GM12872 (cell line): ENCODE results near the gene KCNE3.

Source experiments
- CTCF ChIP-seq: IDR thresholded peaks from 3 replicates; pipeline ENCODE4 v1.5.1; 2011; ENCODE audit warnings: low read depth, mild to moderate bottlenecking, low read length, moderate library complexity; ENCODE audit not compliant: insufficient read depth

The KCNE3 gene

GRCh38 chr11:74450318-74450717, 17.0 kb downstream of the KCNE3 start:
- TF ChIP-seq CTCF = no peak

- peak; percentile 79 for TF ChIP-seq CTCF
Measured at GRCh38 chr11:74449369-74449931, 17.9 kb downstream of the KCNE3 start.

GRCh38 chr11:74447720-74448119, 19.6 kb downstream of the KCNE3 start:
- no peak for TF ChIP-seq CTCF

- TF ChIP-seq CTCF = no peak
Measured at GRCh38 chr11:74446532-74446938, 20.8 kb downstream of the KCNE3 start.

GRCh38 chr11:74444173-74444826, 23.0 kb downstream of the KCNE3 start:
- no peak for TF ChIP-seq CTCF

GRCh38 chr11:74443071-74443864, 24.1 kb downstream of the KCNE3 start:
- no peak for TF ChIP-seq CTCF

GRCh38 chr11:74442636-74443035, 24.7 kb downstream of the KCNE3 start:
- no peak for TF ChIP-seq CTCF
